Lung (tissue), 12 donors: ENCODE measurements around the gene CNTN5. TPM values are rescaled to one million over a fixed set of nuclear protein-coding genes. Genes with fewer than 3 reads are reported as not detected.

Experiments used
- ATAC-seq: fragments of 200-7000 bp; cut with Tn5 transposase; one replicate; pipeline ENCODE4 v1.9.1; 2020; ENCODE audit warnings: moderate number of reproducible peaks; ENCODE audit not compliant: insufficient read depth, low FRiP score
- DNase-seq, 3 donors: peaks; one replicate each; pipeline ENCODE4 v3.0.0-alpha.2; 2013 to 2017
- H3K27ac ChIP-seq, 2 donors: one replicate each; pipeline ENCODE4 v1.5.1; 2013; ENCODE audit warnings: mild to moderate bottlenecking in 2 of 2, moderate library complexity in 2 of 2, control low read depth in 1 of 2, inconsistent platforms in 1 of 2, low read depth in 1 of 2, low read length in 1 of 2
- H3K27me3 ChIP-seq, 3 donors: one replicate each; pipeline ENCODE4 v1.5.1; 2013; ENCODE audit warnings: low read length in 2 of 3; ENCODE audit not compliant: control insufficient read depth in 3 of 3, insufficient read depth in 3 of 3
- H3K36me3 ChIP-seq, 4 donors: one replicate each; pipeline ENCODE4 v1.5.1; 2013; ENCODE audit warnings: low read length in 4 of 4, mild to moderate bottlenecking in 1 of 4, moderate library complexity in 1 of 4; ENCODE audit not compliant: control insufficient read depth in 4 of 4, insufficient read depth in 4 of 4
- H3K4me1 ChIP-seq, 5 donors: one replicate each; pipeline ENCODE4 v1.5.1; 2013; ENCODE audit warnings: low read length in 5 of 5, mild to moderate bottlenecking in 2 of 5, moderate library complexity in 1 of 5; ENCODE audit not compliant: control insufficient read depth in 5 of 5, insufficient read depth in 5 of 5
- H3K4me3 ChIP-seq: one replicate; pipeline ENCODE4 v1.5.1; 2013; ENCODE audit warnings: mild to moderate bottlenecking, control low read depth, moderate library complexity
- H3K9ac ChIP-seq, 2 donors: one replicate each; pipeline ENCODE4 v1.5.1; 2013; ENCODE audit warnings: low read length in 2 of 2, control low read depth in 1 of 2; ENCODE audit not compliant: insufficient read depth in 1 of 2
- H3K9me3 ChIP-seq, 4 donors: one replicate each; pipeline ENCODE4 v1.5.1; 2013; ENCODE audit warnings: low read length in 3 of 4, mild to moderate bottlenecking in 1 of 4, moderate library complexity in 1 of 4; ENCODE audit not compliant: control insufficient read depth in 4 of 4, insufficient read depth in 3 of 4
- CTCF ChIP-seq: IDR thresholded peaks from 2 replicates; pipeline ENCODE4 v1.5.1; 2012; ENCODE audit warnings: mild to moderate bottlenecking; ENCODE audit errors: control extremely low read depth, extremely low read depth
- WGBS, 2 donors: extraction: QIAGEN DNeasy Blood & Tissue Kit; methylation state at CpG; one replicate each; pipeline ENCODE4 v1.1.7; 2013; 5-methylcytosine and 5-hydroxymethylcytosine counted together
- polyA plus RNA-seq, 2 donors: library from polyadenylated mRNA; stranded (reverse); fragments of 200-250 nt; gene quantifications; one replicate each; pipeline ENCODE4 v1.2.1, GENCODE V29; 2013
- total RNA-seq, 2 donors: library from RNA; depleted of rRNA in 1 of 2; stranded (reverse); fragments of >200 nt in 1 of 2; gene quantifications; one replicate each; pipeline ENCODE4 v1.2.1, GENCODE V29; 2014 to 2021
- donor health status: control.
- donor health status: control.
- donor health status: Bipolar disorder and iron deficiency.
- donor health status: healthy.
- donor health status: DM: yes; HTN: yes; CAD: no.

Gene CNTN5
- total and polyA plus RNA-seq, 4 donors: 0.10 to 0.80 (median 0.44) TPM

- H3K4me1 ChIP-seq: no peaks in the 10 kb centered on the region
- peaks cover 0 to 3% (median 0%) of the 10 kb centered on the region in 4 donors for H3K9me3 ChIP-seq
- no peak overlapping the region for H3K27ac ChIP-seq
- H3K27me3 ChIP-seq: no peaks in the 10 kb centered on the region
- ATAC-seq (no peak), DNase-seq (no peak)
- H3K36me3 ChIP-seq: no peaks in the 10 kb centered on the region
- TF ChIP-seq CTCF: no peak
- 70 to 74% methylated on average over 5 of the region's 5 CpGs for WGBS, 2 donors
- no peak overlapping the region for H3K4me3 ChIP-seq
- no peak overlapping the region for H3K9ac ChIP-seq
These were observed 617.4 kb downstream of the CNTN5 start for GRCh38 chr11:99638073-99638553.

GRCh38 chr11:99640671-99641070 lies 619.9 kb downstream of the CNTN5 start:
- no peak for TF ChIP-seq CTCF
- H3K4me1 ChIP-seq: no peaks in the 10 kb centered on the region
- no peak overlapping the region for H3K4me3 ChIP-seq
- no peaks in the 10 kb centered on the region for H3K36me3 ChIP-seq
- DNase-seq: no peak
- peaks cover 0 to 3% (median 0%) of the 10 kb centered on the region in 4 donors for H3K9me3 ChIP-seq
- no peaks in the 10 kb centered on the region for H3K27me3 ChIP-seq
- H3K9ac ChIP-seq: no peak overlapping the region
- no peak for ATAC-seq
- H3K27ac ChIP-seq: no peak overlapping the region

GRCh38 chr11:99645934-99646333 lies 625.2 kb downstream of the CNTN5 start:
- DNase-seq (no peak), ATAC-seq (no peak)
- no peak for TF ChIP-seq CTCF
- H3K4me3 ChIP-seq: no peak overlapping the region
- 73 to 87% methylated on average over 2 of the region's 2 CpGs for WGBS, 2 donors
- no peaks in the 10 kb centered on the region for H3K27me3 ChIP-seq
- no peaks in the 10 kb centered on the region for H3K36me3 ChIP-seq
- no peaks in the 10 kb centered on the region for H3K9me3 ChIP-seq
- no peak overlapping the region for H3K27ac ChIP-seq
- H3K9ac ChIP-seq: no peak overlapping the region
- no peaks in the 10 kb centered on the region for H3K4me1 ChIP-seq

GRCh38 chr11:99670067-99670676 lies 649.4 kb downstream of the CNTN5 start:
- no peak for TF ChIP-seq CTCF
- DNase-seq (no peak), ATAC-seq (no peak)
- no peak overlapping the region for H3K27ac ChIP-seq
- H3K9ac ChIP-seq: no peak overlapping the region
- WGBS, 2 donors: 52 to 63% methylated on average over 2 of the region's 2 CpGs
- H3K4me1 ChIP-seq: no peaks in the 10 kb centered on the region
- no peaks in the 10 kb centered on the region for H3K36me3 ChIP-seq
- H3K9me3 ChIP-seq: no peaks in the 10 kb centered on the region
- no peak overlapping the region for H3K4me3 ChIP-seq
- no peaks in the 10 kb centered on the region for H3K27me3 ChIP-seq
